Mononuclear cell (primary cell): ENCODE measurements around the gene TDRD15. TPM values are rescaled to one million over a fixed set of nuclear protein-coding genes. Genes with fewer than 3 reads are reported as not detected.
"Not testable (repeated sequence)": the region's sequence is repeated elsewhere in the genome, so short reads cannot be mapped to it uniquely, and the experiment has no call there.

Source experiments
- H3K27me3 ChIP-seq: 2 replicates; pipeline ENCODE4 v1.6.0; 2011; ENCODE audit warnings: low read length, control low read depth; ENCODE audit not compliant: insufficient read depth
- H3K4me1 ChIP-seq: 2 replicates; pipeline ENCODE4 v1.5.1; 2011; ENCODE audit warnings: mild to moderate bottlenecking, low read length, control low read depth; ENCODE audit not compliant: insufficient read depth
- H3K4me3 ChIP-seq: 2 replicates; pipeline ENCODE4 v1.5.1; 2011; ENCODE audit warnings: mild to moderate bottlenecking, low read length, moderate library complexity
- H3K9me3 ChIP-seq: 2 replicates; pipeline ENCODE4 v1.5.1; 2011; ENCODE audit warnings: low read depth, mild to moderate bottlenecking, control low read depth, low read length
- total RNA-seq: library from RNA; depleted of rRNA; stranded (reverse); fragments of >200 nt; gene quantifications from one replicate; pipeline ENCODE4 v1.2.3, GENCODE V29; 2012

The TDRD15 gene
- total RNA-seq, 1 donor, result 0.10 TPM

DNA sequence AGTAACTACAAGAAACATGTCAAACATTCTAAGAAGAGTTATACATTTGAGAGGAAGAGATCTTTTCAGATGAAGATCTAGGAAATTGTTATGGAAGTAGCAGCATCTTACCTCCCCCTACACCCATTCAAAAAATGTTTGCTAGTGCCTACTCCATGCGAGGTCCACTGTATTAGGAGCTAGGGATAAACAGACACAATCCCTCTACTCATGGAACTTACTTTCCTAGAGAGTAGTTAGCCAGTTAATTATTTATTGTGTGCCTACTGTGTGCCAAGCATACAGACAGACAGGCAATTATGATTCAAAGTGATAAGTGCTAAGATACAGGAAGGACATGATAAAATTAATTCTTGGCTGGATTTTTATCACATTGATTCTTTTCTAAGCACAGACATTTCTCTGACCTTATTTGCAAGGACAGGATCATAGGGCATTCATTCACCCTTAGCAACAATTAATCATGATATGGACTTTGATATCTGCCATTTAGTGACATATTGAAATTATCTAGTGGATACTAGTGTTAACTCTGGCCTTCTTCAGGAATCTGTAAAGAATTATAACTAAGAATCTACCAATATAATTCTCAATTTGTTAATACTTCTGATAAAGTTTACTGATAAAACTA, 19.6 kb upstream of the TDRD15 start:
- Histone ChIP-seq H3K9me3 (no peaks in the 10 kb centered on the region), H3K27me3 (no peaks in the 10 kb centered on the region), H3K4me3 (no peak overlapping the region), H3K4me1 (no peaks in the 10 kb centered on the region)

DNA sequence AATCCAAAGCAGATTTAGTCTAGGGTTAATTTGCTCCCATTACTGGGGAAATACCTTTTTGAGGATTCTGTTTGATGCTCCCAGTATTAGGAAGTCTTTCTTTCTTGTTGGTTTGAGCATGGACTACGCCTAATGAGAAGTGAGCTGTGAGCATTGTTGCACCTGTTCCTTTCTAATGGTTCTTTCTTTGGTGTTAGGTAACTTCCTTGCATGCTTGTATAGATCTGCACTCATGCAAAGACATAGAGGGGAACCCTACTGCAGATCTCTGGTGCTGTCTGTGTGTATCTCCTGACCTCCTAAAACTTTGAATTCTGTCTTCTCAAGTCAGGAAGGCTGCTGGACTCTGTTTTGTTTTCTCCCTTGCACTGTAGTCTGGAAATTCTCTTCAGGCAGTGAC, 12.8 kb upstream of the TDRD15 start:
- no peaks in the 10 kb centered on the region for H3K4me1 ChIP-seq
- no peaks in the 10 kb centered on the region for H3K27me3 ChIP-seq
- no peaks in the 10 kb centered on the region for H3K9me3 ChIP-seq
- H3K4me3 ChIP-seq, result no peak overlapping the region

GRCh38 chr2:21117688-21118087, 6.1 kb upstream of the TDRD15 start:
- no peaks in the 10 kb centered on the region for H3K9me3 ChIP-seq
- H3K4me1 ChIP-seq, result no peaks in the 10 kb centered on the region
- H3K4me3 ChIP-seq, result no peak overlapping the region
- H3K27me3 ChIP-seq, result peaks cover 4% of the 10 kb centered on the region

DNA sequence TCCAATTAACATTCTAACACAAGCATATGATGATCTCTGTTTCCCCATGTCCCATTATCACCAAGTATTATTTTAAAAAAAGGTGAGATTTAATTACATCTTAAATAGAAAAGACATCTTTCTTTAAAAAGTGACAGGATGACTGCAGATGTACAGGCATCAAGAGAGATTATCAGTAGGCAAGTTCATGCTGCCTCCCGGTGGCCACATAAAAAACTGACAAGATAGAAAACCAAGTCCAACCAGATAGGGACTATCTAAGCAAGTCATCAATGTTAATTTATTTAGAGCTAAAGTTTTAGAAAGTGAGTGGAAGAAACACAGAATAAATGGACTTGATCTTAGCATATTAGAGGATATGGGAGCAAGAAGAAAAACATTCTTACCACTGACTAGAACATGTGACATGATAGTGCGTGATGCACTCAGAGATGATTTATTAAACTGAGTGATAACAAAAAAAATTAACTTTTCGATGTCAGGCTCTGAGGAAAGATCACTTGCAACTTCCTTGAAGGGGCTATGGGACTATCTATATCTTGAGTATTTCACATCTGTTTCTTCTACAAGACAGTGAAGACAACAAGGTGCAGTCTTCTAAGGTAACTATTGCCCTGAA, 5.4 kb upstream of the TDRD15 start:
- Histone ChIP-seq H3K27me3 (peaks cover 4% of the 10 kb centered on the region), H3K4me3 (no peak overlapping the region), H3K4me1 (no peaks in the 10 kb centered on the region), H3K9me3 (no peaks in the 10 kb centered on the region)

- Histone ChIP-seq H3K4me3 (no peak overlapping the region), H3K4me1 (no peaks in the 10 kb centered on the region), H3K9me3 (no peaks in the 10 kb centered on the region), H3K27me3 (no peaks in the 10 kb centered on the region)
These were observed 8.1 kb downstream of the TDRD15 start for GRCh38 chr2:21131861-21132260.

DNA sequence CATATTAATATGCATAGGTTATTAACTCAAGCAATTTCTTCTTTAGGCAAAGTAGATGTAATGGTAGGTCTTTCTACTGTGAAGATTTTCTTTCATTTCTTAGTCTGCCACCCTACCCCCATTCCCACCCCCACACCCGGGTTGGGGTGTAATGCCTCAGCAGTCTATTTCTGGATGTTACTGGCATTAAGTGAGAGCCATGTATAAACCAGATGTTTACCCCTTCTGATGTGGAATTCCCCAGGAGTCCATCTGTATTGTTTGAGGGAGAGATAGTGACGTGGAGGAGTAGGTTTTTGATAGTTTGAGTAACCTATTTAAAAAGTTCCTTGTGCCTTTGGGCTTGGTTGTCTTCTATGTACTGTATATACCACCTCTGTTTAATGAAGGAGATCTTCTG, 11.8 kb downstream of the TDRD15 start:
- no peaks in the 10 kb centered on the region for H3K4me1 ChIP-seq
- no peaks in the 10 kb centered on the region for H3K27me3 ChIP-seq
- no peaks in the 10 kb centered on the region for H3K9me3 ChIP-seq
- H3K4me3 ChIP-seq, result no peak overlapping the region

GRCh38 chr2:21142149-21142548, 18.4 kb downstream of the TDRD15 start:
- H3K4me1 ChIP-seq, result no peaks in the 10 kb centered on the region
- H3K9me3 ChIP-seq, result no peaks in the 10 kb centered on the region
- no peak overlapping the region for H3K4me3 ChIP-seq
- H3K27me3 ChIP-seq, result no peaks in the 10 kb centered on the region

- Histone ChIP-seq H3K27me3 (no peaks in the 10 kb centered on the region), H3K9me3 (no peaks in the 10 kb centered on the region), H3K4me3 (no peak overlapping the region), H3K4me1 (no peaks in the 10 kb centered on the region)
These were observed 22.9 kb downstream of the TDRD15 start for GRCh38 chr2:21146638-21147037.

DNA sequence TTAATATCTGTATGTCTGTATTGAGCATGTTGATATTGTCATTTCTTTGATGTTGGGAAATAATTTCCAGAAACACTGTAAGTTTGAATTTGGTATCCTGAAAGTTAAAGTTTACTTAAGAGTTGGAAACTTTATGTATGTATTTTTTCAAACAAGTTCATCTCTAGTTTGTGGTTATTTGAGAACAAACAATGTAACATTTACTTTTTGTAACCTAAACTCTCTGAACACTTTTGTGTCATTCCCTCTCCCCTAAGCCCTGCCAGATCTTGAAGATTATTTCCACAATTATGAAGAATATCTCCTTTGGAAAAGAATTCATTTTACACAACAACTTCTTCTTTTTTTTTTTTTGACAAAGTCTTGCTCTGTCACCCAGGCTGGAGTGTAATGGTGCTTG, 24.9 kb downstream of the TDRD15 start:
- no peaks in the 10 kb centered on the region for H3K9me3 ChIP-seq

DNA sequence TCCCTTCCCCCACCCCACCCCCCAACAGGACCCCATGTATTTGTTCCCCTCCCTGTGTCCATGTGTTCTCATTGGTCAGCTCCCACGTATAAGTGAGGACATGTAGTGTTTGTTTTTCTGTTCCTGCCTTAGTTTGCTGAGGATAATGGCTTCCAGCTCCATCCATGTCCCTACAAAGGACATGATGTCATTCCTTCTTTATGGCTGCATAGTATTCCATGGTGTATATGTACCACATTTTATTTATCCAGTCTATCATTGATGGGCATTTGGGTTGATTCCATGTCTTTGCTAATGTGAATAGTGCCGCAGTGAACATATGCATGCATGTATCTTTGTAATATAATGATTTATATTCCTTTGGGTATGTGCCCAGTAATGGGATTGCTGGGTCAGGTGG, 27.5 kb downstream of the TDRD15 start:
- H3K9me3 ChIP-seq, H3K27me3 ChIP-seq, H3K4me3 ChIP-seq, H3K4me1 ChIP-seq: not testable (repeated sequence)

More for the DNA sequence above, 24.9 kb downstream of the TDRD15 start:
- no peaks in the 10 kb centered on the region for H3K4me1 ChIP-seq
- H3K27me3 ChIP-seq, result no peaks in the 10 kb centered on the region
- no peak overlapping the region for H3K4me3 ChIP-seq

DNA sequence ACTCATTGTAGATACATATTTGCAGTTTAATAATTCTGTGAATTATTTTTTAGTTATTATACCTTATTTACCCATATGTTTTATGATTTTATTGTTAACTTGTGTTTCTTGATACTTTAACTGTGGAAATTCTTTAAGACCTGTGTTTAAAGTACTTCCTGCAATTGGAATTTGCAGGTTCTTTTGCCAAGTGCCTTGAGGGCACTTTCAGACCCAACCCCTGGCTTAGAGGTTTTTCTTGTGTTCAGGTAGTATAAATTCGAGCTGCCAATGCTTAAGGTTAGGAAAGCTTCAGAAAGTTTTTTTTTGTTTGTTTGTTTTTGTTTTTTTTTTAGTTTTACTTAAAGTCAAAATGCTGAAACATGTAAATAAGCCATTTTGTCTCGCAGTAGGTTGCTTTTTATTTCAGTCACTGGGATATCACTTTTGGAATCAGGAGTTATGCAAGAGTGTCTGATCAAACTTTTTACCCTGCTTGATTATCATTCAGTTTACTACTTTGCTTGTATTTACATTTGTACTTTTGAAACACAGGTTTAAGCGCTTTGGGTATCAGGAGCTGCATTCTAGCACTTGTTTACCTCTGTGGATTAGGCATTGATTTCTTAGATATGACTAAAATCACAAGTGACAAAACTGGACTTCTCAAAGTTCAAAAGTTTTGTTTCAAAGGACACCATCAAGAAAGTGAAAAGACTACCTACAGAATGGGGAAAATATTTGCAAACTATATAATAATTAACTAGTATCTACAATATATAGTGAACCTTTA, 31.8 kb downstream of the TDRD15 start:
- no peaks in the 10 kb centered on the region for H3K27me3 ChIP-seq
- no peaks in the 10 kb centered on the region for H3K9me3 ChIP-seq
- H3K4me3 ChIP-seq, result no peak overlapping the region
- no peaks in the 10 kb centered on the region for H3K4me1 ChIP-seq

DNA sequence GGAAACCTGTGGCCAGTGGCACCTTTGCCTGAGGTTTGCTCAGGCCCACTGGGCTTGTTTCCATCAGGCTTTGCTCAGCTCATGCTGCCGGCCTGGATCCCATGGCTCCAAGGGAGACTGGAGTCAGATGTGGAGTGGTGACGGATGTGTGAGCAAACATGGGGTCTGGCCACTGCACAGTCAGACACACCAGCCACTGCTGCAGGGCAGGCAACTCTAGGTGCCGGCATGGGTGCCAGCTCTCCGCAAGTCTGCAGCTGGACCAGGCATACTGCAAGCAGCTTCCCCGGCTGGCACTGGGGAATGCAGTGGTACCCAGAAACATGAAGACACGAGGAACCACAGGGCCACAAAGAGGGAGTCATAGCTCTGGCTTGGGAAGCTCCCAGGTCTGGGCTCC, 37.4 kb downstream of the TDRD15 start:
- Histone ChIP-seq H3K27me3 (no peaks in the 10 kb centered on the region), H3K4me1 (no peaks in the 10 kb centered on the region)

DNA sequence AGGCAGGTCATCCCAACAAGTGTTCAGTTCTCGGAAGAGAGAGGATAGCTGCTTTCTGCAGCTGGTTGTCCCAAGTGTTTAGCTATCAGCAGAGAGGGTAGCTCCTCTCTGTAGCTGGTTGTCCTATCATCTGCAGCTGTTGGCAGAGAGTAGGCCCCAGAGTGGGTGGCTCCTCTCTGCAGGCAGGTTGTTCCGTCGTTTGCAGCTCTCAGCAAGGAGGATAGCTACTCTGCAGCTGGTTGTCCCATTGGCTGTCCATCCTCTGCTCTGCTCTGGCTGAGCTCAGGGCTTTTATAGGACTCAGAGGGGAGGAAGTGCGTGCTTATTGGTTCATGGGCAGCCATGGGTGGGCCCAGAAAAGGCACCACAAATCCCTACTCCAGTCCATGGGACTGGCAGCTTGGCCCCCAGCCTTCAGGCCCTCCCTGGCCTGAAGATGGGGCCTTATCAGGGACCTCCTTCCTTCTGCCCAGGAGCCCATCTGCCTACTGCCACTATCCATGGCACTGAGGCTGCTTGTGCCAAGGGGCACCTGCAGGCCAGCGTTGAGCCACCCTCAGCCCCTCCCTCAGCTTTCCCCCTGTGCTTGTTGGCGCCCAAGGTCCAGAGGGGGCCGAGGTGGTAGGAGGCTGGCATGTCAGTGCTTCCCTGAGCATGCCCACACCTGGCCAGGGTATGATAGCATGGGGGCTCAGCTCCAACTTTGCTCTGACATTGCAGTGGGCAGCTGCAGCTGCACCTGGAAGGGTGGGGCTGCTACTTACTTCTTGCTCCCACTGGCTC, 38.3 kb downstream of the TDRD15 start:
- H3K9me3 ChIP-seq, result no peaks in the 10 kb centered on the region
- no peaks in the 10 kb centered on the region for H3K27me3 ChIP-seq
- no peaks in the 10 kb centered on the region for H3K4me1 ChIP-seq
- no peak overlapping the region for H3K4me3 ChIP-seq

More for the DNA sequence above, 37.4 kb downstream of the TDRD15 start:
- Histone ChIP-seq H3K4me3 (no peak overlapping the region), H3K9me3 (no peaks in the 10 kb centered on the region)

DNA sequence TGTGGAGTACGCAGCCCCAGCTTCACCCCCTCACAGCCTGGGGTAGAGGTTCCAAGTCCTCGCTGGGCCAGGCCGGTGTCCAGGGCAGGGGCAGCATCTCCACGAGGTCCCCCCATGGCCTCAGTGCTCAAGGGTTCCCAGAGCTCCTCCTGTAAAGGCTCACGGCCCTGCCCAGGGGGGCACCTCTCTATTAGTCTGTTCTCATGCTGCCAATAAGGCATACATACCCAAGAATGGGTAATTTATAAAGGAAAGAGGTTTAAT, 38.8 kb downstream of the TDRD15 start:
- no peak overlapping the region for H3K4me3 ChIP-seq
- H3K27me3 ChIP-seq, result no peaks in the 10 kb centered on the region
- H3K4me1 ChIP-seq, result no peaks in the 10 kb centered on the region
- H3K9me3 ChIP-seq, result no peaks in the 10 kb centered on the region

DNA sequence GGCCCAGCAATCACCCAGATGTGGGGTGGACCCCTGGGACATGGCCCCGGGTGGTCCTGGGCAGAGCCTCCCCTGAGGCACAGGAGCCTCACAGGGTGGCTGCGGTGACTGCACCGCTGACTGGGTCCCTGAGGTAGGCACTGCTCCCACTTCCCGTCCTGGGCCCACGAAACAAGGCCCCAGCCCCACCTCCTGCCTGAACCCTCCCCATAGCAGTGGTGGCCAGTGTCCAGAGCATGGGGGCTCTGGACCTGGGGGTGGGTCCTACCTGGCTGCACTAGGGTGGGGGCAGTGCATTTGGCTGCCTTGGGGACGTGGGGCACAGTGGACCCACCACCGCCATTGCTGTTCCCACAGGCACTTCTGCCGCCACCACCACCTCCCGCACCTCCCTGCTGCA, 39.4 kb downstream of the TDRD15 start:
- Histone ChIP-seq H3K27me3 (no peaks in the 10 kb centered on the region), H3K4me1 (no peaks in the 10 kb centered on the region), H3K9me3 (no peaks in the 10 kb centered on the region), H3K4me3 (no peak overlapping the region)
